Left lung (tissue), 10 donors: Measurements from ENCODE around the gene MYO1C. TPM values are rescaled to one million over a fixed set of nuclear protein-coding genes. Genes with fewer than 3 reads are reported as not detected.

Experiments
- ATAC-seq: fragments of 200-7000 bp; cut with Tn5 transposase; one replicate; pipeline ENCODE4 v1.9.1; 2020; ENCODE audit warnings: moderate library complexity
- DNase-seq, 4 donors: peaks; one replicate each; pipeline ENCODE4 v3.0.0-alpha.2; 2013 to 2020
- H3K27ac ChIP-seq, 2 donors: fragments of 200-600 bp; sonication (generic) in 1 of 2; one replicate each; pipeline versions ENCODE4 v1.5.0 to v1.8.0; 2020 to 2021
- H3K27me3 ChIP-seq, 2 donors: fragments of 200-600 bp; sonication (generic) in 1 of 2; one replicate each; pipeline versions ENCODE4 v1.5.0 to v1.8.0; 2020 to 2021
- H3K36me3 ChIP-seq, 2 donors: fragments of 200-600 bp; sonication (generic) in 1 of 2; one replicate each; pipeline versions ENCODE4 v1.5.0 to v1.8.0; 2020 to 2021
- H3K4me1 ChIP-seq, 2 donors: fragments of 200-600 bp; one replicate each; pipeline ENCODE4 v1.8.0; 2021
- H3K4me3 ChIP-seq, 2 donors: fragments of 200-600 bp; sonication (generic) in 1 of 2; one replicate each; pipeline versions ENCODE4 v1.5.0 to v1.8.0; 2020 to 2021; ENCODE audit warnings: mild to moderate bottlenecking in 1 of 2
- H3K9me3 ChIP-seq, 2 donors: fragments of 200-600 bp; sonication (generic) in 1 of 2; one replicate each; pipeline versions ENCODE4 v1.5.0 to v1.8.0; 2020 to 2021
- intact Hi-C, 2 donors: fragments of 100-400 bp; cut with DNase I; formaldehyde crosslinking; loops; one replicate each; pipeline versions ENCODE4 v1.11.2 to v1.14.2; 2022
- polyA plus RNA-seq, 6 donors: library from polyadenylated mRNA; unstranded; fragments of 120-200 nt; gene quantifications; one replicate each; pipeline ENCODE4 v1.2.1, GENCODE V29; 2013; ENCODE audit not compliant: insufficient read length in 6 of 6
- total RNA-seq, 2 donors: library from RNA; stranded (reverse); fragmentation: NEBNext Ultra II Directional; extraction: Animal tissue kit (Norgen Biotek cat#: 25700); gene quantifications; one replicate each; pipeline ENCODE4 v1.2.1, GENCODE V29; 2021
- TF ChIP-seq, protein P1 (sequence below), 2 donors: fragments of 200-600 bp; sonication (generic) in 1 of 2; IDR thresholded peaks; one replicate each; pipeline versions ENCODE4 v1.5.0 to v1.8.0; 2021; ENCODE audit warnings: antibody characterized with exemption in 2 of 2
- donor health status: DM: no; HTN: yes; CAD: no.
- donor health status: DM: no; HTN: no; CAD: no.

The MYO1C gene
- total and polyA plus RNA-seq, 8 donors: 65.5 to 282 (median 80.7) TPM

DNA sequence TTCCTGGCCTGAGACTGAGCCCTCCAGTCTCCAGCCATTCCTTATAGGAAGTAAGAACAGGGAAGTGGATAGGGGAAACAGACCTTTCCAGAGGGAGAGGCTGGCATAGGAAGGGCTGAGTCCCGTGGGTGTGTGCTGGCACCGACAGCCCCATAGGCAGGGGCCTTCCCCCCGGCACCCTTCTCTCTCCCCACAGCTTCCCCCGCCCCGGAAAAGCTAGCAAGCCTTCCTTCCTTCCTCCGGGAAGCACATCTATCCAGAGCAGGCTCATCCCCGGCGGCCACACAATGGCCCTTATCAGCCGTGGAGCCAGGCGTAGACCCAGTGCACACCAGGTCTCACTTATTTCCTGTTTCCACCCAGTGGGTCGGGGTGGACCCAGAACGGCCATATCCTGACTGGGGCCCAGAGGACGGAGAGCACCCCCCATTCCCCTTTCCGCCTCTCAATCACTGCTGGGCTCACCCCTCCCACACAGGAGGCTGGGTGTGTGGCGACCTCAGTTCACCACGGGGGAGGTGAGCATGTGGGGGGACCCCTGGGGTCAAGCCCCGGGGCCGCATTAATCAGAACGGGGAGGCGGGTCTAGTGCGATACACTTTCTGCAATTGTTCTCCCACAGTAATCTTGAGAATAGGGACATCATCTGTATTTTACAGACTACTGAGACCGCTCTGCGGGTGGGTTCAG, 950 bp upstream of the MYO1C start:
- TF ChIP-seq, protein P1, sequence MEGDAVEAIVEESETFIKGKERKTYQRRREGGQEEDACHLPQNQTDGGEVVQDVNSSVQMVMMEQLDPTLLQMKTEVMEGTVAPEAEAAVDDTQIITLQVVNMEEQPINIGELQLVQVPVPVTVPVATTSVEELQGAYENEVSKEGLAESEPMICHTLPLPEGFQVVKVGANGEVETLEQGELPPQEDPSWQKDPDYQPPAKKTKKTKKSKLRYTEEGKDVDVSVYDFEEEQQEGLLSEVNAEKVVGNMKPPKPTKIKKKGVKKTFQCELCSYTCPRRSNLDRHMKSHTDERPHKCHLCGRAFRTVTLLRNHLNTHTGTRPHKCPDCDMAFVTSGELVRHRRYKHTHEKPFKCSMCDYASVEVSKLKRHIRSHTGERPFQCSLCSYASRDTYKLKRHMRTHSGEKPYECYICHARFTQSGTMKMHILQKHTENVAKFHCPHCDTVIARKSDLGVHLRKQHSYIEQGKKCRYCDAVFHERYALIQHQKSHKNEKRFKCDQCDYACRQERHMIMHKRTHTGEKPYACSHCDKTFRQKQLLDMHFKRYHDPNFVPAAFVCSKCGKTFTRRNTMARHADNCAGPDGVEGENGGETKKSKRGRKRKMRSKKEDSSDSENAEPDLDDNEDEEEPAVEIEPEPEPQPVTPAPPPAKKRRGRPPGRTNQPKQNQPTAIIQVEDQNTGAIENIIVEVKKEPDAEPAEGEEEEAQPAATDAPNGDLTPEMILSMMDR (IDR thresholded peaks at IDR 0.05): no peak
- H3K36me3 ChIP-seq: peaks cover 0 to 35% of the 10 kb centered on the region in 2 donors
- H3K4me3 ChIP-seq: peak overlapping the region in 1 of 2 donors; percentile 82
- peak overlapping the region; percentile 83 to 90 for H3K27ac ChIP-seq
- intact Hi-C loops: no loop called here
- DNase-seq (peak in 1 of 4 donors; percentile 84), ATAC-seq (peak; percentile 1)
- peaks cover 0 to 26% of the 10 kb centered on the region in 2 donors for H3K27me3 ChIP-seq
- H3K9me3 ChIP-seq: no peaks in the 10 kb centered on the region
- peaks cover 5 to 61% of the 10 kb centered on the region in 2 donors for H3K4me1 ChIP-seq

GRCh38 chr17:1491443-1492248, 840 bp downstream of the MYO1C start:
- Histone ChIP-seq H3K9me3 (no peaks in the 10 kb centered on the region), H3K4me1 (peaks cover 17 to 77% of the 10 kb centered on the region in 2 donors), H3K4me3 (peak overlapping the region; percentile 54 to 82), H3K27ac (peak overlapping the region; percentile 89 to 90), H3K36me3 (peaks cover 0 to 21% of the 10 kb centered on the region in 2 donors), H3K27me3 (peaks cover 0 to 44% of the 10 kb centered on the region in 2 donors)
- intact Hi-C loops: no loop called here
- ATAC-seq: peak; percentile 51
- TF ChIP-seq, protein P1 (IDR thresholded peaks at IDR 0.05): no peak
- peak in 3 of 4 donors; percentile 63 to 94 (median 68) for DNase-seq

- TF ChIP-seq, protein P1 (IDR thresholded peaks at IDR 0.05): no peak
- ATAC-seq (peak; percentile 56), DNase-seq (peak in 3 of 4 donors; percentile 49 to 96 (median 79))
- peaks cover 23 to 85% of the 10 kb centered on the region in 2 donors for H3K4me1 ChIP-seq
- intact Hi-C loops: no loop called here
- peak overlapping the region; percentile 52 to 82 for H3K4me3 ChIP-seq
- H3K27me3 ChIP-seq: peaks cover 0 to 52% of the 10 kb centered on the region in 2 donors
- peak overlapping the region; percentile 89 to 90 for H3K27ac ChIP-seq
- H3K9me3 ChIP-seq: no peaks in the 10 kb centered on the region
- peaks cover 0 to 13% of the 10 kb centered on the region in 2 donors for H3K36me3 ChIP-seq
Observed at GRCh38 chr17:1490643-1491442, 1.6 kb downstream of the MYO1C start.

- Histone ChIP-seq H3K36me3 (peaks cover 0 to 1% of the 10 kb centered on the region in 2 donors), H3K9me3 (no peaks in the 10 kb centered on the region), H3K27ac (peak overlapping the region; percentile 90 to 93), H3K4me1 (peaks cover 23 to 85% of the 10 kb centered on the region in 2 donors), H3K4me3 (peak overlapping the region in 1 of 2 donors; percentile 82), H3K27me3 (peaks cover 0 to 68% of the 10 kb centered on the region in 2 donors)
- no peak for ATAC-seq
- intact Hi-C loops: no loop called here
- TF ChIP-seq, protein P1 (IDR thresholded peaks at IDR 0.05): no peak
- DNase-seq: peak in 1 of 4 donors; percentile 20
Observed at GRCh38 chr17:1488826-1489270, 3.6 kb downstream of the MYO1C start.
